A673 (cell line): ENCODE data around the gene MUC22.
"Not testable (repeated sequence)": the region's sequence is repeated elsewhere in the genome, so short reads cannot be mapped to it uniquely, and the experiment has no call there.

Source experiments
- CTCF ChIP-seq: fragments of 300-800, 200-600 bp; sonication (generic); conservative IDR thresholded peaks from 2 replicates; pipeline ENCODE4 v1.5.1; 2017; ENCODE audit warnings: low read depth, mild to moderate bottlenecking, antibody characterized with exemption, low read length, moderate library complexity, mixed read lengths
- EZH2 ChIP-seq: fragments of 200-600 bp; sonication (generic); IDR thresholded peaks from 2 replicates; pipeline ENCODE4 v1.6.1; 2017; ENCODE audit warnings: borderline replicate concordance, low read depth, mild to moderate bottlenecking, mixed read lengths, antibody characterized with exemption, low read length; ENCODE audit not compliant: poor library complexity, severe bottlenecking

GRCh38 chr6:31053187-31053586 lies 42.9 kb downstream of the MUC22 start:
- not testable (repeated sequence) for TF ChIP-seq EZH2, CTCF
